Measurements from ENCODE around the gene SPO11.

GRCh38 chr20:57291003-57291402 lies 38.6 kb upstream of the SPO11 start:
- TF ChIP-seq CTCF (IDR thresholded peaks at IDR 0.05) = no peak
- TF ChIP-seq POLR2A (IDR thresholded peaks at IDR 0.05) = no peak

All from testis (tissue), 2 donors.